Ascending aorta (tissue), 2 donors: ENCODE data around the gene CNKSR3. TPM values are rescaled to one million over a fixed set of nuclear protein-coding genes. Genes with fewer than 3 reads are reported as not detected.

Experiments
- DNase-seq, 2 donors: peaks; one replicate each; pipeline ENCODE4 v3.0.0-alpha.2; 2019; ENCODE audit warnings: low spot score in 2 of 2
- H3K27ac ChIP-seq, 2 donors: fragments of 200-600 bp; sonication (generic); one replicate each; pipeline ENCODE4 v1.5.1; 2016 to 2017; ENCODE audit warnings: mild to moderate bottlenecking in 1 of 2
- H3K27me3 ChIP-seq: fragments of 200-600 bp; sonication (generic); one replicate; pipeline ENCODE4 v1.5.1; 2017
- H3K36me3 ChIP-seq, 2 donors: fragments of 200-600 bp; sonication (generic); one replicate each; pipeline ENCODE4 v1.5.1; 2016
- H3K4me1 ChIP-seq, 2 donors: fragments of 200-600 bp; sonication (generic); one replicate each; pipeline ENCODE4 v1.5.1; 2016 to 2017; ENCODE audit warnings: mild to moderate bottlenecking in 1 of 2
- H3K4me3 ChIP-seq, 2 donors: fragments of 200-600 bp; sonication (generic); one replicate each; pipeline ENCODE4 v1.5.1; 2016 to 2017; ENCODE audit warnings: mild to moderate bottlenecking in 1 of 2
- H3K9me3 ChIP-seq, 2 donors: fragments of 200-600 bp; sonication (generic); one replicate each; pipeline ENCODE4 v1.5.1; 2016
- CTCF ChIP-seq, 3 experiments: fragments of 200-600 bp in 2 of 3; fragments of 450-650 bp in 1 of 3; sonication (generic) in 2 of 3; IDR thresholded peaks; one replicate each; pipeline ENCODE4 v1.5.1; 2016 to 2019; ENCODE audit warnings: antibody characterized with exemption in 3 of 3, mild to moderate bottlenecking in 1 of 3, moderate library complexity in 1 of 3
- intact Hi-C: fragments of 100-400 bp; cut with DNase I; formaldehyde crosslinking; loops from one replicate; pipeline ENCODE4 v1.15.1; 2023
- total RNA-seq: library from RNA; depleted of rRNA; stranded (reverse); fragments of >200 nt; gene quantifications from one replicate; pipeline ENCODE4 v1.1.0, GENCODE V29; 2016

Gene CNKSR3
- total RNA-seq, 1 donor from 2014 or later = 9.7 TPM

DNA sequence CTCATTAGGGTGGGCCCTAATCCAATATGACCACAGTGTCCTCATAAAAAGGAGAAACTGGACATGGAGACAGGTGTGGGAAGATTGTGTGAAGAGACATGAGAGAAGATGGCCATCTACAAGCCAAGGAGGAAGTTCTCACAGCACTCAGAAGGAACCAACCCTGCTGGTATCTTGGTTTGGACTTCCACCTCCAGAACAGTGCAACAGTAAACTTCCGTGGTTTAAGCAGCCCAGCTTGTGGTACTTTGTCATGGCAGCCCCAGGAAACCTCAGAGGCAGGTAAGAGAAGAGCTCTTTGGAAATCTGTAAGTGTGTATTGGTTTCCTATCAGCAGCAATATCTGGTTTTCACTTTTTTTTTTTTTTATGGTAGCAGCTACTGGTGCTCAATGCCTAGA, 16.5 kb upstream of the CNKSR3 start:
- H3K27ac ChIP-seq = no peak overlapping the region
- intact Hi-C loops = no loop called here
- no peak for TF ChIP-seq CTCF (IDR thresholded peaks at IDR 0.05)

GRCh38 chr6:154522576-154522975, 12.1 kb upstream of the CNKSR3 start:
- no peaks in the 10 kb centered on the region for H3K9me3 ChIP-seq
- no peaks in the 10 kb centered on the region for H3K36me3 ChIP-seq
- H3K27ac ChIP-seq = no peak overlapping the region
- no peaks in the 10 kb centered on the region for H3K27me3 ChIP-seq
- no peak overlapping the region for H3K4me3 ChIP-seq
- no peaks in the 10 kb centered on the region for H3K4me1 ChIP-seq
- no peak for DNase-seq
- no peak for TF ChIP-seq CTCF (IDR thresholded peaks at IDR 0.05)
- intact Hi-C loops = no loop called here

More for the DNA sequence above, 16.5 kb upstream of the CNKSR3 start:
- Histone ChIP-seq H3K27me3 (no peaks in the 10 kb centered on the region), H3K36me3 (no peaks in the 10 kb centered on the region), H3K9me3 (no peaks in the 10 kb centered on the region), H3K4me1 (no peaks in the 10 kb centered on the region), H3K4me3 (no peak overlapping the region)
- no peak for DNase-seq

DNA sequence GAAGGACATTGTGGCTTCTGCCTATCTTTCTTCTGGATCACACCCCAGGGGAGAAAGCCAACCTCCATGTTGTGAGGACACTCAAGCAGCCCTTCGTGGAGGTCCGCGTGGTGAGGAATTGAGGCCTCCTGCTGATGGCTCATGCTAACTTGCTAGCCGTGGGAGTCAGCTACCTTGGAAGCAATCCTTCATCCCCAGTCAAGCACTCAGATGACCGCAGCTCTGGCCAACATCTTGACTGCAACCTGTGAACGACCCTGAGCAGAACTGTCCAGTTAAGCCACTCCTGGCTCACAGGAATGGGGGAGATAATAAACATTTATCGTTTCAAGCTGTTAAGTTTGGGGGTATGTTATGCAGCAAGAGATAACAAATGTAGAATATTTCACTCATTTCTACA, 10.9 kb upstream of the CNKSR3 start:
- no peaks in the 10 kb centered on the region for H3K9me3 ChIP-seq
- H3K36me3 ChIP-seq = no peaks in the 10 kb centered on the region
- intact Hi-C loops = no loop called here
- H3K4me3 ChIP-seq = no peak overlapping the region
- no peak for DNase-seq
- H3K4me1 ChIP-seq = no peaks in the 10 kb centered on the region
- no peak for TF ChIP-seq CTCF (IDR thresholded peaks at IDR 0.05)
- no peak overlapping the region for H3K27ac ChIP-seq
- no peaks in the 10 kb centered on the region for H3K27me3 ChIP-seq

- DNase-seq = no peak
- Histone ChIP-seq H3K36me3 (no peaks in the 10 kb centered on the region), H3K9me3 (no peaks in the 10 kb centered on the region), H3K27ac (no peak overlapping the region), H3K27me3 (no peaks in the 10 kb centered on the region), H3K4me1 (no peaks in the 10 kb centered on the region), H3K4me3 (no peak overlapping the region)
- no peak for TF ChIP-seq CTCF (IDR thresholded peaks at IDR 0.05)
- intact Hi-C loops = no loop called here
Measured at GRCh38 chr6:154520280-154520679, 9.8 kb upstream of the CNKSR3 start.

GRCh38 chr6:154518396-154518795, 7.9 kb upstream of the CNKSR3 start:
- intact Hi-C loops = loop anchor here (10.0 kb wide), 1 partner anchor 286 kb away; no protein-coding TSS in a partner anchor
- DNase-seq = no peak
- TF ChIP-seq CTCF (IDR thresholded peaks at IDR 0.05) = no peak

GRCh38 chr6:154516276-154516675, 5.8 kb upstream of the CNKSR3 start:
- DNase-seq = no peak
- TF ChIP-seq CTCF (IDR thresholded peaks at IDR 0.05) = no peak
- intact Hi-C loops = loop anchor here (10.0 kb wide), 1 partner anchor 289 kb away; no protein-coding TSS in a partner anchor
- peak overlapping the region; percentile 28 to 37 for H3K27ac ChIP-seq
- peak overlapping the region; percentile 18 to 53 for H3K4me3 ChIP-seq
- H3K4me1 ChIP-seq = peaks cover 0 to 2% of the 10 kb centered on the region in 2 donors
- no peaks in the 10 kb centered on the region for H3K27me3 ChIP-seq
- no peaks in the 10 kb centered on the region for H3K9me3 ChIP-seq
- no peaks in the 10 kb centered on the region for H3K36me3 ChIP-seq

More at GRCh38 chr6:154518396-154518795, 7.9 kb upstream of the CNKSR3 start:
- no peaks in the 10 kb centered on the region for H3K27me3 ChIP-seq
- H3K36me3 ChIP-seq = no peaks in the 10 kb centered on the region
- no peak overlapping the region for H3K27ac ChIP-seq
- H3K4me1 ChIP-seq = no peaks in the 10 kb centered on the region
- no peak overlapping the region for H3K4me3 ChIP-seq
- H3K9me3 ChIP-seq = no peaks in the 10 kb centered on the region
